Measurements from ENCODE around the gene INS.
A peak's percentile ranks its signal among the peaks of the same experiment; 100 is the strongest.
"Not testable (repeated sequence)": the region's sequence is repeated elsewhere in the genome, so short reads cannot be mapped to it uniquely, and the experiment has no call there.

The INS gene

DNA sequence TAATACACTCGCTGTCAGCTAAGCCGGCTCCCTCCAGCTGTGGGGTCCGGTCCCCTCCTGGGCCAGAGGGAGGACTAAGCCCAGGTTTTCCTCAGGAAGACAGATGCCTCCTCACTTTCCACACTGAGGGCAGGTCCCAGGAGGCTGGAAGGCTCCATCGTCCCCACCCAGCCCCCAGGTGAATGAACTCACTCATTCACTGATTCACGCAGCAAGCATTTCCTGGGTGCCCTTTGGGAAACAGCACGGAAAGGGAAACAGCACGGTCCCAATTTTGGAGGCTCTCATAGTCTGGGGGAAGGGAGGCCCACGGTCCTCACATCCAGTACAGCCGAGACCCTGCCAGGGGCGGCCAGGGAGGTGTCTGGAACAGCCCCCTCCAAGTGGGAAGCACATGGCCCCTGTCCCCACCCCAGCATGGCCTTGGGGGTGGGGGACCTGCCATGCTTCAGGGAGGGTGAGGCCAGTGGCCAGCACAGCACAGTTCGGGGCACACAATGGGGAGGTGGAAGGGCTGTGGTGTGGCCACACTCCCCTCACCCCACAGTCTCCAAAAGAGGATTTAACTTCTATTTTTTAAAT, 19.9 kb upstream of the INS start:
- no peak for DNase-seq

GRCh38 chr11:2180347-2180746, 19.3 kb upstream of the INS start:
- DNase-seq, result no peak

DNA sequence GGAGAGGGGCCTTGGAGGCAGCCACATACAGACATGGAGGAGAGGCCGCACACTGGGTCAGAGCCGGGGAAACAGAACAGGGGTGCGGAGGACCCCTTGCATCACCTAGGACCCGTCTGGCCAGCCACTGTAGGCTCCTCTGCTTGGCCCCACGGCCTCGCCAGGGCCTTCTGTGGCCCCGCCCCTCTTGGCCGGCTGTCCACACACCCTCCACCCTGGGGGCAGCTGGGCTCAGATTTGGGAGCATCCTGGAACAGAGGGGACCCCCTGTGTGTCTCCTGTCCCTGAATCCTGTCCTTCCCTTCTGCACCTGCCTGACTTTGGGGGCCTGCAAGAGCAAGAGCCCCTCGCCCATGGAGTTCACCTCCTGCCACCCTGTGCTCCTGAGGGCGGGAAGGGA, 18.5 kb upstream of the INS start:
- no peak for DNase-seq

- DNase-seq, result no peak
These were observed 18.0 kb upstream of the INS start for GRCh38 chr11:2178906-2179494.

- not testable (repeated sequence) for DNase-seq
These were observed 17.2 kb upstream of the INS start for GRCh38 chr11:2178055-2178773.

- DNase-seq, result no peak
These were observed 16.1 kb upstream of the INS start for GRCh38 chr11:2177076-2177475.

GRCh38 chr11:2176389-2176900, 15.4 kb upstream of the INS start:
- no peak for DNase-seq

GRCh38 chr11:2175659-2176058, 14.7 kb upstream of the INS start:
- no peak for DNase-seq

DNA sequence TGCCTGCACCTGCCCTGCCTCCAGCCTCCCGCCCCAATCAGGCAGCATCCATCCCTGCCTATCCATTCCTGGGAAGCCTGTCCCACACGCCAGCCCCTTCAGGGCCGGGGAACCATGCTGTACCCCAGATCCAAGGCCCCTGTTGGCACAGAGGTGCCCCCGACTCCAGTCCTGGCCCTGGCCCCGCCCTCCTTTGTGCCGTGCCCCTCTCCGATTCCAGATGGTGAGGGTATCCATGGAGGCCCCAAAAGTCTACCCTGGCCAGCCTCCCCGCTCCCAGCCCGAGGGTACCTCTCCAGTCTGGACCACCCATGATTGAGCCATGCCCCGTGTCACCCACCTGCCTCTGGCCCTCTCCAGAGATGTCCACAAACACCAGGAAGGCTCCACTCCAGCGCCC, 13.4 kb upstream of the INS start:
- DNase-seq, result no peak

- no peak for DNase-seq
These were observed 12.8 kb upstream of the INS start for GRCh38 chr11:2173761-2174160.

- no peak for DNase-seq
These were observed 12.2 kb upstream of the INS start for GRCh38 chr11:2173150-2173693.

GRCh38 chr11:2172676-2173075, 11.7 kb upstream of the INS start:
- DNase-seq, result no peak

GRCh38 chr11:2171591-2172003, 10.6 kb upstream of the INS start, which contains the start of gene TH:
TH (minus strand) TSS chr11:2171815; CDS start chr11:2171786, 29 bp downstream.
- DNase-seq, result no peak

DNA sequence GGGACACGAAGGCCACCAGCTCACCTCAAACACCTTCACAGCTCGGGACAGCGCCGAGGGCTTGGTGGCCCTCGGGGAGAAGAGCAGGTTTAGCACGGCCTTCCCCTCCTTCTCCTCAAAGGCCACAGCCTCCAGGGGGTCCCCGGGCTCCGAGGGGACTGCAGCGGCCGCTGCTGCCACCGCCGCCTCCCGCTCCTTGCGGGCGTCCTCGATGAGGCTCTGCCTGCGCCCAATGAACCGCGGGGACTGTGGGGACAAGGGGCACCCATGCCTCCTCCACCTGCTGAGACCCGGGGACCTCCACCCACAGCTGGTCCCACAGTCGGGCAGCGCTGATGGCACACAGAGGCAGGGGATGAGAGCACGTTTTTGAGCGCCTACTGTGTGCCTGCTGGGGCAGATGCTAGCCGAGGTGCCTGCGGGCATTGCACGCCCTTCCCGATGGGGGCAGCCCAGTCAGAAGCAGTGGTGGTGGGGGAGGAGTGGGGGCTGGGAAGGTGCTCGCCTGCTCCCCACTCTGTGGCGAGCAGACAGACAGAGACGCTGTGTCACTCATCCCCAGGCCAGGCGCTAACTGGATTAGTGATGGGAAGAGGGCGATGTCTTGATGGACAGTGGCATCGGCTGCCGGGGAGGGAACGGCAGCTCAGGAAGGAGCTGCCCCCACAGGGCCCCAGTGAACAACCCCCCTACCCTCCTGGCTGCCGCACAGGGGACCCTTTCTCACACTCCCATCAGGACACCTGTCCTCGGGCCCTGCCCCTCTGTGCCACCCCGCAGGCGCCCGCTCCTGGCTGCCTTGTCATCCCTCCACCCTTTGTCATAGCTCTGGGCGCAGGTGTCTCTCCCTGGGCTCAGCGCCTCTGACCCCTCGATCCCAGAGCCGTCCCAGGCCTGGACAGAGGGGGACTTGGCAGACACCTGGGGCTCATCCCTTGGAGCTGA, 8.9 kb upstream of the INS start:
- no peak for DNase-seq

- no peak for DNase-seq
These were observed 8.0 kb upstream of the INS start for GRCh38 chr11:2169005-2169378.

- DNase-seq, result peak; percentile 5
These were observed 7.4 kb upstream of the INS start for GRCh38 chr11:2168286-2169004.

GRCh38 chr11:2167141-2168045, 6.4 kb upstream of the INS start:
- DNase-seq, result peak; percentile 42

DNA sequence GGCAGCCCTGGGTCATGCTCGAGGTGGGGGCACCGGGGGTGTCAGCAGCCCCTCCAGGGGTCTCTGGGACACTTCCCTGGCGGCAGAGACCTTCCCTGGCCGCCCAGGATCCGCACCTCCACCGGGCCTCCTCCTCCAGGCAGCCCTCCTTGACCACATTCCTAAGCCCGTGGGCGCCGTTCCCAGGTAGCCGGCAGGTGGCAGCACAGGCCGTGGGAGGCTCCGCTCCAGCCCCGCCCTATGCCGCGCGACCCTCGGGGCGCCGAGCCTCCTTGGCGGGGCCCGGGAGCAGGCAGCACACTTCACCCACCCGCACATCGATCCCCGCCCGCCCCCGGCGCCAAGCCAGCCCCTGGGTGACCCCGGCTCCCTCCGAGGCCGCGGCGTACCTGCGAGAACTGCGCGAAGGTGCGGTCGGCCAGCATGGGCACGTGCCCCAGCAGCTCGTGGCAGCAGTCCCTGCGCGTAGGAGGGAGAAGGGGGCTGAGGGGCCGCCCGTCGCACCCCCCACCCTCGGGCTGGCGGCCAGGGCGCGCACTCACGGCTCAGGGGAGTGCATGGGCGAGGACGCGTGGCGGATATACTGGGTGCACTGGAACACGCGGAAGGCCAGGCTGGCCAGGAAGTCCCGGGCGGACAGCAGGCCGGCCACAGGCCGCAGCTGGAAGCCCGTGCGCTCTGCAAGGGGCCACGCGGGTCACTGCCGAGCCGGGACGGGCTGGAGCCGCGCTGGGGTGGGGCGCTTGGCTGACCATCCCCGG, 5.3 kb upstream of the INS start:
- peak; percentile 84 for DNase-seq

DNA sequence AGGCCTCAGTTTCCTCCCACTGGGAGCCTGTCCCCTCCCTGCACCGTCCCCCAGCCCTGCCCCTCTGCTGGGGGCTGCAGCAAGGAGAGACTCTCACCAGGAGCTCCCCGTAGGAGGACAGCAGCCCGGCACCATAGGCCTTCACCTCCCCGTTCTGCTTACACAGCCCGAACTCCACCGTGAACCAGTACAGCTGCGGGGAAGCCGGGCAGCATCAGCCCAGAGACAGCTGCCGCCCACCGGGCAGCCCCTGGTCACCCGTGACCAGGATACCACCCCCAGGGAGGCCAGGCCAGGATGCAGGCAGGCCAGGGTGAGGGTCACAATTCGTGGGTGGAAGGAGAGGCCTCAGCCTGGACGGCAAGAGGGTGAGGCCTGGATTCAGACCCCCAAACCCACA, 4.6 kb upstream of the INS start:
- DNase-seq, result no peak
